C4-2B (cell line): ENCODE results near the gene DST.

Source experiments
- H3K27ac ChIP-seq: fragments of 450-650 bp; 2 replicates; pipeline ENCODE4 v1.5.1; 2017
- CTCF ChIP-seq: fragments of 450-650 bp; conservative IDR thresholded peaks from 2 replicates; pipeline ENCODE4 v1.5.1; 2017; ENCODE audit warnings: mild to moderate bottlenecking
- ZFX ChIP-seq: fragments of 450-650 bp; IDR thresholded peaks from 2 replicates; pipeline ENCODE4 v1.6.1; 2017

Gene DST

GRCh38 chr6:56604186-56604585 lies 38.5 kb downstream of the DST start:
- TF ChIP-seq CTCF, result no peak
- no peak for TF ChIP-seq ZFX
- H3K27ac ChIP-seq, result no peak overlapping the region

- no peak for TF ChIP-seq ZFX
- H3K27ac ChIP-seq, result no peak overlapping the region
Observed at GRCh38 chr6:56601390-56601789, 41.3 kb downstream of the DST start.

GRCh38 chr6:56595490-56596122 lies 47.1 kb downstream of the DST start:
- H3K27ac ChIP-seq, result no peak overlapping the region
- TF ChIP-seq ZFX, result no peak
- peak; percentile 83 for TF ChIP-seq CTCF

GRCh38 chr6:56594699-56595098 lies 48.0 kb downstream of the DST start:
- no peak overlapping the region for H3K27ac ChIP-seq
- TF ChIP-seq ZFX (no peak), CTCF (no peak)

GRCh38 chr6:56593801-56594318 lies 48.8 kb downstream of the DST start:
- TF ChIP-seq CTCF (no peak), ZFX (no peak)
- H3K27ac ChIP-seq, result no peak overlapping the region

GRCh38 chr6:56582236-56582635 lies 60.5 kb downstream of the DST start:
- H3K27ac ChIP-seq, result no peak overlapping the region
- TF ChIP-seq CTCF, result no peak
- TF ChIP-seq ZFX, result no peak

- no peak for TF ChIP-seq CTCF
- no peak for TF ChIP-seq ZFX
- no peak overlapping the region for H3K27ac ChIP-seq
Observed at GRCh38 chr6:56581296-56581925, 61.3 kb downstream of the DST start.

GRCh38 chr6:56580271-56580670 lies 62.4 kb downstream of the DST start:
- H3K27ac ChIP-seq, result no peak overlapping the region
- TF ChIP-seq CTCF, result no peak
- TF ChIP-seq ZFX, result no peak
